NCI-H1417 treated with DMSO at 0.1 percent for 48 hours (cell line): ENCODE measurements around the gene SMC6.

Experiments
- DNase-seq: peaks from one replicate; lab custom pipeline; 2025; lab: John Stamatoyannopoulos, UW

The SMC6 gene

DNA sequence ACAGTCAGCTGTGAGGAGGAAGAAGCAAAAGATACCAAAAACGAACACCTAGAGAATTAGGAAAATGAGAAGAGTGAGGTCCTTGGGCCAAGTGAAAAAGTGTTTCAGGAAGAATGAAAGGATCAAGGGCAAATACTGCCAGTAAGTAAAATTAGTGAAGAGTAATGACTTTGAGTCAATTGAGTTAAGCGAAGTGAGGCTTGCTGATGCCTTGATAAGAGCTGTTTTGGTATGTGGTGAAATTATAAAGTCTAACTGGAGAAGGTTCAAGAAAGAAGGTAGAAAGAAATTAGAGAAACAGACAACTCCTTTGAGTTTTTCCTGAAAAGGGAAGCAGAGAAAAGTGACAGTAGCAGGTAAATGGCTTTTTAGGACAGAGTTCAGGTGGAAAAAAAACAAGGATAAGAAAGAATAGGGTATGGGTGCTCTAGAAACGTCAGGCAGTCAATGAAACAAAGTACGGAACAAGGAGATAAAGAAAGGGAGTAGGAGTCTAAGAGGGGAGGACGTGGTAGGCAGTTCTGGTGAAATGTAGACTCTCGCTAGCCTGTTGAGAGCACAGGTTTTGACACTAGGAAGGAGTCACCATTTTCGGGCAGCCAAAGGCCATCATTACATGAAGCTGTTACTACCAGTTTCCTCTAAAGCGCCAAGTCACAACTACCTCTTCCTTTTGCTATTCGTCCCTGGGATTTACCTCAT lies 42.9 kb downstream of the SMC6 start:
- no peak for DNase-seq

DNA sequence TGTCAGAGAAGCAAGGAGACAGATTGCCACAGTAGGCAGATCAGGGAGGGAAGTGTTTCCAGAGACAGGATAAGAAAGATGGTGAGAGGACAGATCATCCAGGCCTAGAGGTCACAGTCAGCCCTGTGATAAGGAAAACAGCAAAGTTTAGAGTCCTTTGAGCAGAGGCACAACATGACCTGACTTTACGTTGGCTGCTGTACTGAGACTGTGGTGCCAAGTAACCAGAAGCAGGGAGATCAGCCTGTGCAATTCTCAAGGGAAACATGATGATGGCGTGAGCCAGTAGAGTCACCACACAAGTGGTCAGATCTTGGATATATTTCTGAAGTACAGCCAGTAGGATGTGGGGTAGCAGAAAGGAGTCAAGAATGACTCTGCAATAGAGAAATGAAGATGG lies 43.7 kb downstream of the SMC6 start:
- DNase-seq, result no peak

DNA sequence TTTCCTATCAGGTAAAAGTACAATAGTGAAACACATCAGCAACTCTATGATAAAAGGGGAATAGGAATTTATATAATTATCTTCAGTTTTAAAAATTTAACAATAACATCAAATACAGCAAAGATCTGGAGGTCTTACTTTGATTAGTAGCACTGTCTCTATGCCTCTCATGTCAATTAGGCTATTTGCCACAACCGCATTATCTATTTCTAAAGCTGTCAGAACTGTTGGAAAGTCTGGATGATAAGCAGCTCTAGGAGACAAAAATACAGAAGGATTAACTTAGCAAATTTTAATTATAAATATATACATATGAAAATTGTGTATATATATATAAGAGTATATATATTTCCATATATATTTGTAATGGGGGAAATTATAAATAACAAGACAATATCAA lies 45.1 kb downstream of the SMC6 start:
- no peak for DNase-seq

DNA sequence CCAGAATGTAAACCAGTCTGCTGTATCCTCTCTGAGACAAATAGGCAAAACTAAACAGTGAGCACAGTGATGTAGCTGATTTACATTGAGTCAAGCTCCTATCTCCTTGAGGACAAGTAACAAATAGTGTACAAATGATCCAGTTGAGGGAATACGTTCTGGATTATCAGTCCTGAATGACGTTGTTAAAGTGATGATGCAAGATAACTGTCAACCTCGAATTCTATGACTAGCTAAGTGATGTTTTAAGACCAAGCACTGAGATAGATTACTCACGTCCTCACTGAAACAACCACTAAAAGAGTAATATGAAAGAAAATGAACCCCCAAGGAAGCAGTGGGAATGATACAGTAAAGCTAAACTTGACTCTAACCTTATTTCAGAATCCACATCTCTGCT lies 46.8 kb downstream of the SMC6 start:
- no peak for DNase-seq

DNA sequence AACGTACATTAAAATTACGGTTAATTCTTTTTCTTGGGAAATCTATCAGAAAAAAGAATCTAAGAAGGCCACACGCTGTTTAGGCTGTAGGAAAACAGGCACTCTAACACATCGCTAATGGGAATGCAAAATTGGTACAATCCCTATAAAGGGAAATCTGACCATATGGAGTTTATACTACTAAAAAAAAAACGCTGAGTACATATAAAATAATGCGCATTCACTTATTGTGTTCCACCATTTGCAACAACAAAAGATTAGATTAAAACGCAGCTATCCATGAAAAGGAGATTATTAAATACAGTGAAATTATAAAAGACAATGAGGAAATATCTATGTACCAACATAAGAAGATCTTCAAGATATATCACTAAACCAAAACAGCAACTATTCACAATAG lies 62.8 kb downstream of the SMC6 start:
- DNase-seq, result no peak

DNA sequence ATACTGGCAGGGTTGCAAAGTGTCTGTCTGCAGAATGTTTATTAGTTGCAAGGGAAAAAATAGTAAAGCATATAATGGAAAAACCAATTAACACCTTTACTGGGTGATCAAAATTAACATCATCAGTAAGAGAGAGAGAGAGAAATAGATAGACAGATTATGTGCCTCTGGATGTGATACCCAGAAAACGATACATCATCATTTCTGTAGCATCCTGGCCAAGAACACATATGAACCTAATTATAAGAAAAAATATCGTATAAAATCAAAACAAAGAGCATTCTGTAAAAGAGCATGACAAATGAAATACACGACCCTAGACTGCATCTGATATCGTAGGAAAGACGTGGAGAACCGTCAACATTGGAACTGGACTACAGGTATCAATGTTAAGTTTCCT lies 64.6 kb downstream of the SMC6 start:
- no peak for DNase-seq

DNA sequence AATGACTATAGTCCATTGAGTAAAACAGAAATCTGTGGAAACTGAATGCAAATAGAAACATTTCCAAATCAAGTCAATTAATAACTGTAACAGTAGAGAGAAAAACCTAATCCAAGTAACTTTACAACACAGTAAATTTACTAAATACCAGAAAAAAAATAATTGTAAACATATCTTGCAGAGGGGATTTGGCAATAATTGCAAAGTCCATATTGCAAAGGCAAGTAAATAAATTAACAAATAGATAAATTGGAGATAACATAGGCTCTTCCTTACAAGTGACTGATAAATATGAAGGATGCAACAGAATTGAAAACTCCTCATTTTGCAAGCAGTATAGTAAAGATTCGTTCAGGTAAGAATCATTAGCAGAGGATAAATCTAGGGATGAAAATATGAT lies 65.0 kb downstream of the SMC6 start:
- no peak for DNase-seq

DNA sequence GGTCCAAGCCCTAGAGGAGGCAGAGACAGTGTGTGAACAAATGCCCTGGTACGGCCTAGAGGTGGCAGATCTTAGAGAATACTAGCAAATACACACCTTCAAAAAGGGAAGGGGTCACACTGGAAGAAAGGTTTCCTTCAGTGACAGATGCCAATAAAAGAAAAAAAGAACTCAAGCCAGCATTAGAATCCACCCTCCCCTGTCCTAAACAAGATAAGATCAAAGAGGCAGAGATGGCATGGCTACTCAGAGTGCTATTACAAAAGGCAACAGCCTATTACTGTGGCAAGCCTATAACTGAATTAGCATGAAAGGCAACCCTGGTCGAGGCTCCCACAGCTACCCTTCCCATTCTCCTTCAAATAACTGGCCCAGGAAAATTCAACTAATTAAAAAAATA lies 69.6 kb downstream of the SMC6 start:
- DNase-seq, result no peak

DNA sequence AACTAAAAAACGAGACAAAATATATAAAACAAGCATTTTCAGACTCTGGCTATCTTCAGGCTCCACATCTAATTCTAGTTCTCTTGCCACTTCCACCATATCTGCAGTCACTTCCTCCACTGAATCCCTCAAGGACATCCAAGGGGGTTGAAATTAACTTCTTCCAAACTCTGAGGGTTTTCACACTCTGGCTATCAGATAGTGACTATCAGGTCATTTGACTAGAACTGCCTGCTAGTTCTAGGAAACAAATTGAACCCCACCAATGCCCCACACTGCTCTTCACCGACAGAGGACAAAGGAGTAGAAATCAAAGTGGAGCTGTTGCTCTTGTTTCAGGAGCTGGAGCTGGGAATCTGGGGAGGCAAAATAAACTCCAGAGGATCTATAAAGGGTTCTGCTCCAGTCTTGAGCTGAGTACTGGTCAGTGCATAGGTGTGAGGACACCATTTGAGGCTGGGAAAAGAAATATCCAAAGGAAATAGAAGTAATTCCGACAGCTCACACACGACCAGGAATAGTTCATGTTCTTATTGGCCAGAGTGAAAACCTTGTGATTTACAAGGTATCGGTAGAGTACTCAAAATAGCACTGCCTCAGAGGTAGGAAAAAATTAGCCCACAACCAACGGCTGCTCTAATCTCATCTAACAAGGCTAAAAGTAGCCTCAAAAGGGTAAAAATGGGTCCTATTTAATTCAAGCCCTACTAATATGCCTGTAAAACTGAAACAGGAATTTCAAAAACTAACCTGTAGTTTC lies 71.3 kb downstream of the SMC6 start:
- DNase-seq, result no peak

DNA sequence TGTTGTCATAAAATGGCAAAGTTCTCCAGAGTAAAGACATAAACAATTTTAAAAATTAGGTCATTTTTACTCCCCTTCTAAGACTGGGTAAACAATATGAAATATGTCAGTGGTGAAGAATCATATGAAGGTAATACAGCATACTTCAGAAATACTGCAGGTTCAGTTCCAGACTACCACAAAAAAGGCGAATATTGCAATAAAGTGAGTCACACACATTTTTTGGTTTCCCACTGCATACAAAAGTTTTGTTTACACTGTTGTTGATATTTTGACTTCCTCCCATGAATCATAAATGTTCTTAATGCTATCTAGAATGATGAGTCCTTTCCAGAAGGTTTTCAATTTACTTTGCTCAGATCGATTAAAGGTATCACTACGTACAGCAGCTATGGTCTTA lies 73.5 kb downstream of the SMC6 start:
- no peak for DNase-seq

DNA sequence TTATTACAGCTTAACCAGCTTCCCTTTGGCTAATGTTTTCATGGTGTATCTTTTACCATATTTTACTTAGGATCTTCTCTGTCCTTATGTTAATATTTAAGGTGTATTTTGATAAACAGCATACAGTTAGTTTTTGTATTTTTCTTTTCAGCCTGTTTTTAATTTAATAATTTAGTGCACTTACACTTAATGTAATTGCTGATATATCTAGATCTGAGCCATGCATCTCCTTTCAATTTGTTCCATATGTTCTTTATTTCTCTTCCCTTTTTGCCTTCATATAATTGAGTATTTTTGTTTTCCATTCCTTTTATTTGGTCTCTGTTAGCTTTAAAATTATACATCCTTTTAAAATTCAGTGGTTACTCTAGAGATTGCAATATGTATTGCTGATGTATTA lies 78.8 kb downstream of the SMC6 start:
- no peak for DNase-seq

DNA sequence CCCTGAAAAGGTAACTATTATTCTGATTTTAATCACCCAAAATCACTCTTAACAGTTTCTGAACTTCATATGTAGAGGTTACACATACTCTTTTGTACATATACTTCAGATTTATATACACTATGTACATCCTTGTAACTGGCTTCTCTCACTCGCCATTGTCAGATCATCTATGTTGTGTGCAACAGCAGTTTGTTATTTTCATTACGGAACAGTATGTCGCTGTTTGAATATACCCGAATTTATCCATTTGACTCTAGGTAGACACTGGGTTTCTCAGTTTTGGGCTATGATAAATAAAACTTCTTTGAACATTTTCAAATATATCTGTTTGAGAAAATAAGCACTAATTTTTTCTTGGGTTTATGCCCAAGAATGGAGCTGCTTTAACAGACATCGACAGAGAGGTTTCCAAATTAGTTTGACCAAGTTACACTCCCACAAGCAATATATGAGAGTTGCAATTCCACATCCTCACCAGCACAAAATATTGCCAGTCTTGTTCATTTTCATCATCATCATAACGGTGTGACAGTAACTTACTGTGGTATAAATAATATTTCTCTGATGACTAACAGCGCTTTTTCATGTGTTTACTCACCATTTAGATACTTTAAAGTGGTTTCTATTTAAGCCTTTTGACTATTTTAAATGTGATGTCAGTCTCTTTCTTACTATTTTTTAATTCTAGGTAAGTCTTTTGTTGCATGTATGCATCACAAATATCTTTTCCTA lies 80.9 kb downstream of the SMC6 start:
- no peak for DNase-seq

DNA sequence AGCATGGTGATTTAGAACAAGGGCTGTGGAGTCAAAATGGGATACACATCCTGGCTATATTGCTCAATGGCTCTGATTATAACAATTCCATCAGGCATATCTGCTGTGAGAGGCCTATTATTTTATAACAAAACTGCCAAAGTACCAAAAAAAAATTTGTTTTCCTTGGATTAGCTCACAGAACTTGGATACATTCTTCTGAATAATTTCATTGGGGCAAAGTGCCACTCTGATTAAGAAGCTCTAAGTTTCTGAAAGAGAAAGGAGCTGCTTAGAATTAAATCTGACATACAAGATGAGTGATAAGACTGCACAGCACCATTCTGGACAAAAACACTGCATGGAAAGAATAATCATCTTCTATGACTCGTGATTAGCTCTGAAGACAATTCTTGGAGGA lies 85.7 kb downstream of the SMC6 start:
- no peak for DNase-seq

DNA sequence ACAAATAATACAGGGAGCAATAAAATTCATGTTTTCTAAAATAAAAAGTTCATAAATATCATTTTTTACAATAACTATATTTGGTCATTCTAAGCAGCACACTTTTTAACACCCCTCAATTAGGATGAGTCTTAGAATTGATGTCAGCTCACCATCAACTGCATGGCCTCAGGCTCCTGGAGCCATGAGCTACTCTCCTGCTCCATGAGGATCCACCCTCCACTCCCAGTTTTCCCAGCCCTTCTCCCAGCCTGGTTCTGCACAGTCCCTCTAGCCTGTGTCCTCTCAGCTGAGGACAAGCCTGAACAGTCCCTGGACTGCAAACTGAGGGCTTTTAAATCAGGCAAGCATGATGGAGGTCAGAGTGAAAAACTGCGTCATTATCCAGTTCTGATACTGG lies 89.1 kb downstream of the SMC6 start:
- DNase-seq, result no peak

DNA sequence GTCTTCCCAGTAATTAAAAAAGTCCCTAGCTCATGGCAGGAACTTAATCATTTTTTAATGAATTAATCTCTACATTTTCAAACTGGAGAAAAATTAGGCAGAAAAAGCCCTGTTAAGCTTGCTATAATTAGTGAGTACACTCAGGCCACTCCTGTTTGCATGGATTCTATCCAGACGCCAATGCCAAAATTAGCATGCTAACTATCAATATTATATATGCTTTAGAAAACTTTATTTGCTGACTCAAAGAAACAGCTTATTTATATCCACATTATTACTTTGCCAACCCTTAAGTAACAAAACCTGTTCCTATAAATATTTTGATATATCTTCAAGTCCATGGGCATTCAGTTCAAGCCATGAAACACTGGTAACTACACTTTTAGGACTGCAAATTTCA lies 90.9 kb downstream of the SMC6 start:
- DNase-seq, result no peak

DNA sequence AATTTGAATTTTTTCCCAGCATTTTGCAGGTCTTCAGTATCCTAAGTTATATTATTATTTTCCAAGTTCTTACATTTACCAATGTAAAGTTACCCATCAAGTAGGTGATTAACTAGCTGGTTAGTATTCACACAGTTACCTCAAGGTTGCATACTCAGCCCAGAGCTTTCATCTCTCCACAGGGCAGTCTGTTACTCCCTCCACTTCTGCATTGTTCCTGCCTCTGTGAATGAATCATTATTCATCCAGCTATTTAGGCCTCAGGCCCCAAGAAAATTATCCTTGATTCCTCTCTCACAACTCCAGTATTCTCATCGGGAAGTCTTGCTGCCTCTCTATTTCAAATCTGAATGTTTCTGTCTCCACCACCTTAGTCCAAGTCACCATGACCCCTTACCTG lies 92.2 kb downstream of the SMC6 start:
- no peak for DNase-seq

DNA sequence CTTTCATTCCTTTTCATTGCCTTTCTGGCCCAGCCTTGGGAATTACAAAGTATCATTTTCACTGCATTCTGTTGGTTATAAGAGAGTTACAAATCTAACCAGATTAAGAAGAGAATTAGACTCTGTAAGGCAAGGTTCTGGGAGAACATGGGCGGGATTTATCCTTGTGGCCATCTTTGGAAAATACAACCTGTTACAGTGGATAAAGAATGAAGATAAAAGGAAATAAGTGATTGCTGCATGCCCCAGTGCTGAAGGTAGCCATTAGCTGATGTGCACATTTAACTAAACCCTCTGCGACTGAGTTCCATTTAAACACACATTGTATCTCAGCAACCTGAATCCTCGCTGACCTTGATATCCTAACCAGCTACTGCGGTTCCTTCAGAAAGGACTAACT lies 93.4 kb downstream of the SMC6 start:
- DNase-seq, result no peak

DNA sequence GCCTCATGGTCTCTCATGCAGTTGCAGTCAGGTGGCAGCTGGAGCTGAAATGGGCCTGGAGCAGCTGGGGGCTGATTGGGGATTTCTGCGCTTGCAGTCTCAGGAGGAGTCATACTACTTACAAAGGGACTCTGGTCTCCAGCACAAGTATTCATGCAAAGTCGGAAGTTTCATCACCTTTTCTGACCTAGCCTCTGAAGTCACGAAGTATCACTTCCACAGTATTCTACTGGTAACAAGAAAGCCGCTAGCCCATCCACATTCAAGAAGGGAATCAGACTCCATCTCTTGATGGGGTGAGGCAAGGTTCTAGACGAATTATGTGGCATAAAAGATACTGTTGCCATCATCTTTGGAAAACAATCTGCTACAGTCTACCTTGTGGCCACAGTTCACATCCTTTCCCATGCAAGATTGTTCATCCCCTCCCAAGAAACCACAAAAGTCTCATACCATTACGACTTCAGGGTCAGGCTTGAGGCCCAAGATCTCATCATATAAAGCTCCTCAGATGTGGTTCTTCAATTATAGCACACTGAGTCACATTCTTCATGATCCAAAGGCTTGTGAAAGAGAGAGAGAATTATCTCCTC lies 95.3 kb downstream of the SMC6 start:
- DNase-seq, result no peak

DNA sequence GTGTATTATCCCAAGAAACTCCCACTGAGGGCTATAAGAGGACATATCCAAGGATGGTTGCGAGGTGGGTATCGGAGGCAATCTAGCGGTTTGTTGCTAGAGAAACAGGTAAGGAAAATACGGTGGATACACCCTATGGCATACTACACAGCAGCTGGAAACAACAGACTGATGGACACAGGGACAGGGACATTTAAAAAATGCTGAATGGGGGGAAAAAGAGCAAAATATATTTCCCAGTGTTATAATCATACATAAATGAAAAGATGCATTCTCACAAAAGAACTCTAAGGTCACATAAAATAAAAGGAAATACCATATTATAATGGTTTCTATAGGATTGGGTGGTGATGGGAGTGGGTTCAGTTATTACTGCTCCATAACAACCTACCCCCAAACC lies 95.9 kb downstream of the SMC6 start:
- DNase-seq, result no peak

DNA sequence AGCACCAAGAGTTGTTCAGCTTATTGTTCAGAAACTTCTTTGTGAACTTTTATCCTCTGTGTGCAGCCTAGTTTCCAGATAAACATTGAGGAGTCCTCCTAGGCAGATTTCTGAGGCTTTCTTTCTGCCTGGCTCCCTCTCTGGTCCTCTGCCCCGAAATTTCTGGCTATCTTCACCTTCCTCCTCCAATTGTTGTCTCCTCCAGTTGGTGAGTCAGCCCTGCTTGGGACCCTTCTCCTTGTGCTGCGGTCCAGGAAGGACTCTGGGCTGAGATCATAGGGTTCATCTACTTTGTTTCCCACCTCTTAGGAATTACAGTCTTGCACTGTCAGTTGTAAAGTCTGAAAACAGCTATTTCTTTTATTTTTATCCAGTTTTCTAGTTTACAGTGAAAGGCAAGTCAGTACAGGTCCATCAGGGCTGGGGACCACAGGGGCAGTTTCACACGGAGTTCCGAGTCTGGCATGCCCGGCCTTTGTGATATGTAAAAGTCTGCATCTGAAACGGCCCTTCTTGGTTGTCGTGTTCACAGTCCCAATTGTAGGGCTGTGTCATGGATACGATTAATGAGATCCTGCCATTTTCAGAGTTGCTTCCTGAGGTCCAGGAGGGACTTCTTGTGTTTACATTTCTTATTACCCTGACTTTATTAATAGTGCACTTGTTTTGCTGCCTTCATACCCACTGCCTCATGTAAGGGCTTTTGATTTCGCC lies 100.8 kb downstream of the SMC6 start:
- DNase-seq, result no peak

DNA sequence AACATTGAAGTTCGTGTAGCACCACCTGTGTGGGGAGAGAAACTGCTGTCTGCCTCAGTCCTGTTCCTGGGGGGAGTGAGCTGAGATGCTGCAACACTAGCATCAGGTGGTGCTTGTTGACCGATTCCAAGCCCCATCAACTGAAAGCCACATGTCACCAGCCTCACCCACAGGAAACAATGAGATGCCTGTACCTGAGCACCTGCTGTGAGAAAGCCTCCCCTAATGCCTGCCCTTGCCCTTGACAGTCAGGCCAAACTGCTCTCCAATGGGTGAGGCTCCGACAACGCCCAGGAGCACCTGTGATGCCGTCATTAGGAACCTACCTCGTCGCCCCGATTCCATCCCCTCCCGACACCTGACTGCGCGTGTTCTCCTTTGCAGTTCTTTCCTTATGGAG lies 104.6 kb downstream of the SMC6 start:
- DNase-seq, result no peak

DNA sequence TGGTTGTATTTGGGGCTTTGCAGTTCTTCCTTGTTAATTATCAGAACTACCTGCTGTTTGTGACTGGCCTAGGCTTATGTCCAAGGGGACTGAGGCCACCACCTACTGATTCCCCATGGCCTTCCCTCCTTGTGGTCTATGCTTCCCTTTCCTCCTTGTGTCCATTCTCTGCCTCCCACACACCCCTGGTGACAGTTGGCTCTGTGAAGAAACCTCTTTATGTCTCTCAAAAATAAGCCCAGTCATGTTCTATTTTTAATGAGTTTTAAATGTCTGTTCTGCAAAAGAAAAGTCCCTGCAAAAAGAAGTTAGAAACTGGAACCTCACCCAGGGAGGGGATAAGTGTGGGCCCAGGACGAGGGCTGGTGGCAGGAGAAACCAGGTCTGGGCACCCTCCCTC lies 105.0 kb downstream of the SMC6 start:
- no peak for DNase-seq
